ENCODE data around the gene STC2. TPM values are rescaled to one million over a fixed set of nuclear protein-coding genes. Genes with fewer than 3 reads are reported as not detected.
A peak's percentile ranks its signal among the peaks of the same experiment; 100 is the strongest.

STC2 gene
- total RNA-seq, 4 donors from 2014 or later, result 3.2 to 29.1 (median 9.9) TPM

- H3K4me3 ChIP-seq (ENCODE audit: low read depth, poor library complexity, severe bottlenecking), result no peak overlapping the region
- DNase-seq (ENCODE audit: low spot score in 2 of 2), result no peak
- intact Hi-C loops (cut with DNase I; ENCODE audit: low total_unique reads), result no loop called here
- no peak for TF ChIP-seq CTCF (IDR thresholded peaks at IDR 0.05)
- TF ChIP-seq POLR2A (IDR thresholded peaks at IDR 0.05), result no peak
- 48 to 50% methylated on average over 6 of the region's 6 CpGs for WGBS, 2 donors
Observed at GRCh38 chr5:173302546-173303155, 25.6 kb downstream of the STC2 start.

GRCh38 chr5:173301695-173302545 is 26.3 kb downstream of the STC2 start:
- intact Hi-C loops (cut with DNase I; ENCODE audit: low total_unique reads), result no loop called here
- 62 to 64% methylated on average over 17 of the region's 17 CpGs for WGBS, 2 donors
- TF ChIP-seq POLR2A (IDR thresholded peaks at IDR 0.05) (no peak), CTCF (IDR thresholded peaks at IDR 0.05) (no peak)
- no peak for DNase-seq (ENCODE audit: low spot score in 2 of 2)
- H3K4me3 ChIP-seq (ENCODE audit: low read depth, poor library complexity, severe bottlenecking), result no peak overlapping the region

- no peak overlapping the region for H3K4me3 ChIP-seq (ENCODE audit: low read depth, poor library complexity, severe bottlenecking)
- 92 to 95% methylated on average over 6 of the region's 6 CpGs for WGBS, 2 donors
- TF ChIP-seq CTCF (IDR thresholded peaks at IDR 0.05) (no peak), POLR2A (IDR thresholded peaks at IDR 0.05) (no peak)
- intact Hi-C loops (cut with DNase I; ENCODE audit: low total_unique reads), result no loop called here
- DNase-seq (ENCODE audit: low spot score in 2 of 2), result no peak
Observed at GRCh38 chr5:173300389-173301047, 27.7 kb downstream of the STC2 start.

- no peak for DNase-seq (ENCODE audit: low spot score in 2 of 2)
- whole genome bisulfite sequencing, 2 donors, result 93 to 95% methylated on average over 7 of the region's 7 CpGs
- H3K4me3 ChIP-seq (ENCODE audit: low read depth, poor library complexity, severe bottlenecking), result no peak overlapping the region
- intact Hi-C loops (cut with DNase I; ENCODE audit: low total_unique reads), result loop anchor here (5.0 to 10.0 kb wide), 2 partner anchors 275 to 583 kb away; no protein-coding TSS in a partner anchor
- TF ChIP-seq CTCF (IDR thresholded peaks at IDR 0.05) (no peak), POLR2A (IDR thresholded peaks at IDR 0.05) (no peak)
Observed at GRCh38 chr5:173299820-173300219, 28.4 kb downstream of the STC2 start.

GRCh38 chr5:173298213-173298926 is 29.8 kb downstream of the STC2 start:
- peak in 1 of 2 donors; percentile 42 for DNase-seq (ENCODE audit: low spot score in 2 of 2)
- no peak for TF ChIP-seq CTCF (IDR thresholded peaks at IDR 0.05)
- no peak for TF ChIP-seq POLR2A (IDR thresholded peaks at IDR 0.05)
- H3K4me3 ChIP-seq (ENCODE audit: low read depth, poor library complexity, severe bottlenecking), result no peak overlapping the region
- 71 to 75% methylated on average over 19 of the region's 19 CpGs for WGBS, 2 donors
- intact Hi-C loops (cut with DNase I; ENCODE audit: low total_unique reads), result loop anchor here (5.0 to 10.0 kb wide), 2 partner anchors 276 to 581 kb away; no protein-coding TSS in a partner anchor
